ENCODE measurements around the gene FGF14.

Gene FGF14

GRCh38 chr13:101703081-101703480, 698.8 kb downstream of the FGF14 start:
- Mint-ChIP-seq H3K9me3 (no peaks in the 10 kb centered on the region), H3K27ac (no peak overlapping the region), H3K36me3 (ENCODE audit: low read depth) (no peaks in the 10 kb centered on the region), H3K4me1 (peaks cover 8% of the 10 kb centered on the region), H3K4me3 (no peak overlapping the region), H3K27me3 (peaks cover 6% of the 10 kb centered on the region)
- ATAC-seq (no peak), DNase-seq (no peak)

DNA sequence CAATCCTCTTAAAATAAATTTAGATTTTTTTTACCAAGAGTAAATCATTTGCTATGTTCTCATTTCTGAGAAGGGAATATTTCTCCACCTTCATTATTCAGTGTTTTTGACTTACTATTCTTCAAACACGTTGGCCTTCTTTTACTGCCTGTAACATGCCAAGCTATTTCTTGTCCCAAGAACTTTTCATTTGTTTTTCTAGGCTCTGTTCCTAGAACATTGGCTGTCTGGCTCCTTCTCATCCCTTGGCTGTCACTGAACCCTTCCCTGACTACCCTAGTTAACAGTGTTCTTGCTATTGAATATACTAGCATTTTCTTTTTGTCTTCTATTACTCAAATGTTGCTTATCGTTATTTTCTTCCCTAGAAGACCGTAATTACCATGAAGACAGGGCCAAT, 701.2 kb downstream of the FGF14 start:
- ATAC-seq (no peak), DNase-seq (no peak)
- Mint-ChIP-seq H3K27me3 (peaks cover 6% of the 10 kb centered on the region), H3K4me3 (no peak overlapping the region), H3K9me3 (no peaks in the 10 kb centered on the region), H3K36me3 (ENCODE audit: low read depth) (no peaks in the 10 kb centered on the region), H3K4me1 (no peaks in the 10 kb centered on the region), H3K27ac (no peak overlapping the region)

- Mint-ChIP-seq H3K9me3 (no peaks in the 10 kb centered on the region), H3K36me3 (ENCODE audit: low read depth) (no peaks in the 10 kb centered on the region), H3K27ac (no peak overlapping the region), H3K27me3 (peaks cover 2% of the 10 kb centered on the region), H3K4me1 (no peaks in the 10 kb centered on the region), H3K4me3 (no peak overlapping the region)
- DNase-seq (no peak), ATAC-seq (no peak)
These were observed 703.4 kb downstream of the FGF14 start for GRCh38 chr13:101698400-101698799.

- DNase-seq (no peak), ATAC-seq (no peak)
- H3K4me1 Mint-ChIP-seq: no peaks in the 10 kb centered on the region
- H3K27me3 Mint-ChIP-seq: peaks cover 2% of the 10 kb centered on the region
- no peak overlapping the region for H3K27ac Mint-ChIP-seq
- H3K9me3 Mint-ChIP-seq: no peaks in the 10 kb centered on the region
- no peaks in the 10 kb centered on the region for H3K36me3 Mint-ChIP-seq (ENCODE audit: low read depth)
- no peak overlapping the region for H3K4me3 Mint-ChIP-seq
These were observed 704.1 kb downstream of the FGF14 start for GRCh38 chr13:101697745-101698144.

DNA sequence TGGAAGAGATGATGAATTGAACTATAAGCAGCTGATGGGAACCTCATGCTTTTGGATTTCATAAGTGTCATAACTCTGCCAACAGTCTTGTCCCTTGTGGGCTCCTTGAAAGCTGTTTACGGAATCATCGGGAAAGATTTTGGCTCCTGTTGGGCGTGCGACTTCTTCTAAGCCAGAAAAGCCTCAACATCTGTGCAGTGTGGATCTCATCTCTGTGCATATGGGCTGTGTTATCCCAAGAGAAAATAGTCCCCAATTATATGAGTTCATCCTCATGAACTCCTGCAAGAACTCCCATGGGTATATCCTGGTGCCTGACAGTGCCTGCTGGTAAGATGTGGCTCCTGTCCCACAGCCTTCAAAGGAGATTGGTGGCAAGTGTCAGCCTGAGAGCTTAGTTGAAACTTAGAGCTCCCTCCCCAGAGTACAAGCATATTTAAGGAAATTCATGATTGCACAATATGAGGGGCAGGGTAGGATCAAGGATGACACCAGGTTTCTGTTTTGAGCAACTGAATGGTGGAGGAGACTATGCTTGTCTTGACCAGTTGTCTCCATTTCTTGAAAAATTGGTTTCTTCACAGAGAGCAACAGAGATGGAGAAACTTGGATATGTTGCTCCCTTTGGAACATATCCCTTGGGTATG, 705.9 kb downstream of the FGF14 start:
- DNase-seq (no peak), ATAC-seq (no peak)
- Mint-ChIP-seq H3K36me3 (ENCODE audit: low read depth) (no peaks in the 10 kb centered on the region), H3K4me1 (no peaks in the 10 kb centered on the region), H3K4me3 (no peak overlapping the region), H3K9me3 (no peaks in the 10 kb centered on the region), H3K27ac (no peak overlapping the region), H3K27me3 (peaks cover 2% of the 10 kb centered on the region)

- no peak overlapping the region for H3K27ac Mint-ChIP-seq
- no peak for ATAC-seq
- no peaks in the 10 kb centered on the region for H3K36me3 Mint-ChIP-seq (ENCODE audit: low read depth)
- peaks cover 4% of the 10 kb centered on the region for H3K27me3 Mint-ChIP-seq
- H3K4me1 Mint-ChIP-seq: no peaks in the 10 kb centered on the region
- DNase-seq: no peak
- no peak overlapping the region for H3K4me3 Mint-ChIP-seq
- H3K9me3 Mint-ChIP-seq: no peaks in the 10 kb centered on the region
These were observed 710.4 kb downstream of the FGF14 start for GRCh38 chr13:101691341-101691860.

DNA sequence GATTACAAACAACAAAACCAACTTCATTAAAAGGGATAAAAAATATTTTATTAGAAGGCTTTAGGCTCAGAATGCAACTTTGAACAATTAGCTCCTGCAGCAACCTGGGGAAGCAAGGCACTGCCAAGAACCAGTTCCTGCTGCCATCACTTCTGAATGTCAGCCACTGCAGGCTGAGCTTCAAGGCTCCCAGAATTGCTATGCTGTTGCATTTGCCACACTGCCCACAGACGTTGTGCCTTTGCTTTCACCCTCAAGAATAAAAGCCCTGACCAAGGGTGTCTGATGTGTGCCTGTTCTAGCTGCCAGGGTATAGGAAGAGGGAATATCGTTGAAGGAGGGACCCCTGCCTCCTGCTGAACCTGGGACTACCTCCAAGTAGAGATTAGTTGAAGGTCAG, 711.0 kb downstream of the FGF14 start:
- Mint-ChIP-seq H3K27ac (no peak overlapping the region), H3K4me3 (no peak overlapping the region), H3K36me3 (ENCODE audit: low read depth) (no peaks in the 10 kb centered on the region), H3K4me1 (no peaks in the 10 kb centered on the region), H3K9me3 (no peaks in the 10 kb centered on the region), H3K27me3 (peaks cover 4% of the 10 kb centered on the region)
- DNase-seq (no peak), ATAC-seq (no peak)

GRCh38 chr13:101686003-101686402, 715.8 kb downstream of the FGF14 start:
- H3K36me3 Mint-ChIP-seq (ENCODE audit: low read depth): no peaks in the 10 kb centered on the region
- H3K9me3 Mint-ChIP-seq: no peaks in the 10 kb centered on the region
- no peaks in the 10 kb centered on the region for H3K4me1 Mint-ChIP-seq
- peaks cover 10% of the 10 kb centered on the region for H3K27me3 Mint-ChIP-seq
- H3K27ac Mint-ChIP-seq: no peak overlapping the region
- H3K4me3 Mint-ChIP-seq: no peak overlapping the region
- ATAC-seq: no peak
- no peak for DNase-seq

- Mint-ChIP-seq H3K27me3 (peaks cover 6% of the 10 kb centered on the region), H3K36me3 (ENCODE audit: low read depth) (no peaks in the 10 kb centered on the region), H3K4me3 (no peak overlapping the region), H3K4me1 (no peaks in the 10 kb centered on the region), H3K27ac (no peak overlapping the region), H3K9me3 (no peaks in the 10 kb centered on the region)
- ATAC-seq (no peak), DNase-seq (no peak)
These were observed 720.0 kb downstream of the FGF14 start for GRCh38 chr13:101681834-101682233.

DNA sequence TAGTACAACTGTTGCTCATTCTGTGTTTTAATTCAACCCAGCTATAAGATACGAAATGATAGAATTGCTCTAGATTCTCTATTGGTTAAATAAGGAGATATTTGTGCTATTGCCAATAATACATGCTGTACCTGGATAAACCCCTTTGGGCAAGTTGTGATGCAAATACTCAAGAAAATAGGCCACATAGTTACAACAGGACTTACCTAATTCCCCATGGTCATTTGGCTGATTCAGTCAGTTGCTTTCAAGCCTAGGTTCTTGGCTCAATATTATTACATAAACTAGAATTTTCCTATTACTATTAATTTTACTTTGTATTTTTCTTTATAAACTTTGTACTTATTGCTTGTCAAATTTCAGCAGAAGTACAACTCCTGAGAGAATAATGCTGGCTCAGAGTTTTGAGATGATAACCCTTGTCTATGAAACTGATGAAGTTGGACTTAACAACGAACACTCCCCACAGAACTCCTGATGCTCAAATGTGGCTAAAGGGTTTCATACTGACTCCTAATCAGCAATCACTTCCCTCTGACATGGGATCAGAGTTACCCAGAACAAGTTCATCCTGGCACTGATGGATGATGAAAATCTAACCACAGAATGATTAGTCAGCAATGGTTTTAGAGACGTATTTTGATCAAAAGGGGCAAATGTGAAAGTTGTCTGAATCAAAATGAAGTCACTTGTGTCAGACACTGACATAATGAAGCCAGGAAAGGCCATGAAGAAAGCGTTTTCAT, 728.3 kb downstream of the FGF14 start:
- Mint-ChIP-seq H3K36me3 (ENCODE audit: low read depth) (no peaks in the 10 kb centered on the region), H3K27ac (no peak overlapping the region), H3K4me1 (no peaks in the 10 kb centered on the region), H3K27me3 (no peaks in the 10 kb centered on the region), H3K4me3 (no peak overlapping the region), H3K9me3 (peaks cover 5% of the 10 kb centered on the region)
- DNase-seq: no peak
- ATAC-seq: no peak

DNA sequence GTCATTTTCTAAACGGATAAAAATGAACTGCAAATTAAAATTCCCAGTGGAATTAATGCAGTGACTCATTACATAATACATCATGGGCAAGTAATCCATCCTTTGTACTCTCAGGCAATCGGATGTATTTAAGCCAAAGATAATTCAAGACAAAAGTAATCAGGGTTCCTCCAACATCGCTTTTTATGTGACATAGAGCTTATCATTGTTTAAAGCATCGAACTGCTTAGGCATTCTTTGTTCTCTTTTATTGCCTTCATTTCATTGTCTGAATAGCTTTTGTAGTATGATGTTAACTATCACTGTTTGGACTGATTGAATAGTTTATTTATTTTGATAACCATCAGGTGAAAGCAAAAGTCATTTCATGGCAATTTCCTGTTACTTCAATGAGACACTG, 740.0 kb downstream of the FGF14 start:
- Mint-ChIP-seq H3K36me3 (ENCODE audit: low read depth) (no peaks in the 10 kb centered on the region), H3K27ac (no peak overlapping the region), H3K27me3 (peaks cover 2% of the 10 kb centered on the region), H3K9me3 (peaks cover 9% of the 10 kb centered on the region), H3K4me1 (no peaks in the 10 kb centered on the region), H3K4me3 (no peak overlapping the region)
- ATAC-seq (no peak), DNase-seq (no peak)

Measured in activated naive CD8-positive, alpha-beta T cell treated with anti-CD3 and anti-CD28 coated beads, Interleukin-2, amount 50 U/mL, for 24 hours (primary cell).